ENCODE data around the gene CCS. TPM values are rescaled to one million over a fixed set of nuclear protein-coding genes. Genes with fewer than 3 reads are reported as not detected.
"Not testable (repeated sequence)": the region's sequence is repeated elsewhere in the genome, so short reads cannot be mapped to it uniquely, and the experiment has no call there.

Gene CCS
- total RNA-seq, 2 donors from 2014 or later, result 28.3 to 28.6 TPM

GRCh38 chr11:66616379-66617154 is 23.6 kb downstream of the CCS start, which contains the start of gene RBM14:
TSS of gene RBM14 (plus strand) at chr11:66616630. CDS start at chr11:66616721, 91 bp downstream.
- DNase-seq, result peak; percentile 99
- peak; percentile 96 to 98 for ATAC-seq
- intact Hi-C loops (cut with DNase I), result no loop called here

GRCh38 chr11:66617155-66617834 is 24.3 kb downstream of the CCS start:
- intact Hi-C loops (cut with DNase I), result no loop called here
- DNase-seq (peak; percentile 82), ATAC-seq (peak; percentile 42 to 63)

- no peak for DNase-seq
- no peak for ATAC-seq
- intact Hi-C loops (cut with DNase I), result no loop called here
Observed at GRCh38 chr11:66619080-66619554, 26.1 kb downstream of the CCS start.

- peak; percentile 11 to 19 for ATAC-seq
Observed at GRCh38 chr11:66624450-66624849, 31.5 kb downstream of the CCS start.

GRCh38 chr11:66625041-66625751 is 32.2 kb downstream of the CCS start:
- ATAC-seq (no peak), DNase-seq (no peak)
- intact Hi-C loops (cut with DNase I), result no loop called here

More at GRCh38 chr11:66624450-66624849, 31.5 kb downstream of the CCS start:
- DNase-seq, result no peak
- intact Hi-C loops (cut with DNase I), result no loop called here

GRCh38 chr11:66625752-66626149 is 32.8 kb downstream of the CCS start:
- ATAC-seq (no peak), DNase-seq (no peak)
- intact Hi-C loops (cut with DNase I), result no loop called here

- intact Hi-C loops (cut with DNase I), result no loop called here
Observed at GRCh38 chr11:66626382-66626781, 33.4 kb downstream of the CCS start.

GRCh38 chr11:66626926-66627325 is 33.9 kb downstream of the CCS start:
- DNase-seq, result no peak
- intact Hi-C loops (cut with DNase I), result no loop called here
- peak in 1 of 2 donors; percentile 33 for ATAC-seq

More at GRCh38 chr11:66626382-66626781, 33.4 kb downstream of the CCS start:
- DNase-seq, result no peak
- ATAC-seq, result no peak

GRCh38 chr11:66628061-66628603 is 35.1 kb downstream of the CCS start:
- DNase-seq (no peak), ATAC-seq (no peak)
- intact Hi-C loops (cut with DNase I), result no loop called here

GRCh38 chr11:66629356-66629755 is 36.4 kb downstream of the CCS start:
- no peak for ATAC-seq
- no peak for DNase-seq
- intact Hi-C loops (cut with DNase I), result no loop called here

GRCh38 chr11:66631883-66632282 is 38.9 kb downstream of the CCS start:
- intact Hi-C loops (cut with DNase I), result no loop called here
- ATAC-seq (no peak), DNase-seq (no peak)

GRCh38 chr11:66632952-66633351 is 40.0 kb downstream of the CCS start:
- intact Hi-C loops (cut with DNase I), result no loop called here
- no peak for DNase-seq
- no peak for ATAC-seq

GRCh38 chr11:66636411-66636810 is 43.4 kb downstream of the CCS start:
- ATAC-seq (no peak), DNase-seq (no peak)
- intact Hi-C loops (cut with DNase I), result no loop called here

GRCh38 chr11:66637557-66638176 is 44.7 kb downstream of the CCS start:
- DNase-seq (no peak), ATAC-seq (peak in 1 of 2 donors; percentile 4)
- intact Hi-C loops (cut with DNase I), result no loop called here

GRCh38 chr11:66638177-66639065 is 45.4 kb downstream of the CCS start, which contains the start of gene RBM4:
TSS of gene RBM4 (plus strand) at chr11:66638703. CDS start at chr11:66639712, 1,009 bp downstream.
- DNase-seq, result peak; percentile 97
- ATAC-seq, result peak; percentile 97 to 98
- intact Hi-C loops (cut with DNase I), result no loop called here

GRCh38 chr11:66639066-66639813 is 46.3 kb downstream of the CCS start:
- peak in 1 of 2 donors; percentile 9 for ATAC-seq
- intact Hi-C loops (cut with DNase I), result no loop called here
- DNase-seq, result no peak

- ATAC-seq; intact Hi-C loops (cut with DNase I); DNase-seq: not testable (repeated sequence)
Observed at GRCh38 chr11:66639814-66640340, 46.9 kb downstream of the CCS start.

Measured in left cardiac atrium (tissue), 4 donors.